ENCODE results near the gene DOCK3.

DOCK3 gene

DNA sequence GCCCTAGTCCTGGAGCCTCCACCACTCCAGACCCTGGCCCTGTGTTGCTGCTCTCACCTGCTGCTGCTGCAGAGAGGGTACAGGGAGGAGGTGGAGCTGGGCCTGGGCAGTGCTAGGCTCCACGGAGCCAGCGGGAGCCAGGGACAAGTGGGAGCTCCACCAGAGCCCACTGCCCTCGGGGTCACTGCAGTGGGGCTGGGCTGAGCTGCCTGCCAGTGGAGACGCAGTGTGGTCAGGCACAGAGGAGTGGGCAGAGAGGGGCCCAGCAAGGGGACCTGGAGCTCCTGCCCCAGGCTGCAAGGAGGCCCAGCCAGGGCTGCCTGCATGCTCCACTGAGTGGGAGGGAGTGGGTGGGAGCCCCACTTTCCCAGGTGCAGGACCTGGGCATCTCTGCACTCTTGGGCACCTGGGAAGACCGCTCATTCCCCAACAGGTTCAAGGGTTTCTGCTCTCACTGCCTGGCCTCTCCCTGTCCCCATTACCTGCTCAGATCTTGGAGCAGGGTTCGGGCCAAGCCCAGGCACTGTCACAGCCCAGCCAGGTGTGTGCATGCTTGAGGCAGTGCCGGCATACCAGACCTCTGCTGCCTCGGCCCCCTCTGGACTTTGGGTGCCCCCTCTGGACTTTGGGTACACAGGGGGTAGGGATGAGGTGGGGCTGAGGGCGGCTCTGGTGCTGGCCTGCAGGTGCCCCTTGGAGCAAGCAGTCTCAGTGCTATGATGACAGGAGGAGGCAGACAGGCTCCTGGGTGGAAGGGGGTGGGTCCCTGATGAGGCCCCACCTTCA is 308.0 kb downstream of the DOCK3 start:
- no peak for DNase-seq (ENCODE audit: low read depth)
- no peak overlapping the region for H3K4me3 ChIP-seq (ENCODE audit: low read length)

DNA sequence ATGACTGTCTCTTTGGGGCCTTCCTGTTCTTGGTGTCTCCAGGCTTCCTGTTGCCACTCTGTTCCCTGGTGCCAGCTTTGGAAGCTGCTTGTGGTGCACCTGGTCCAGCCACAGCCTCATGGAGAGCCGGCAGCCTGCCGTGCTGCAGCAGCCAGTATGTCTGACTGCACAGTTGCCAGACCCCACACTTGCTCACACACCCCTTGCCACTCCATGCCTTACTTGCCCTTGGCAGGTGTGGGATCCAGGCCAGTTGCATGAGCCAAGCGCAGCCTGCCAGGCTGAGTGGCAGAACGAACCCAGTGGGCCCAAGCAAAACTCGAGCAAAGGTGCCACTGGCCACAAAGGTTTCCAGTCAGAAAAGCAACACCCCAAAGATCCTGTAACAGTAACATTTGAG is 309.2 kb downstream of the DOCK3 start:
- DNase-seq (ENCODE audit: low read depth): no peak
- TF ChIP-seq, protein P1, sequence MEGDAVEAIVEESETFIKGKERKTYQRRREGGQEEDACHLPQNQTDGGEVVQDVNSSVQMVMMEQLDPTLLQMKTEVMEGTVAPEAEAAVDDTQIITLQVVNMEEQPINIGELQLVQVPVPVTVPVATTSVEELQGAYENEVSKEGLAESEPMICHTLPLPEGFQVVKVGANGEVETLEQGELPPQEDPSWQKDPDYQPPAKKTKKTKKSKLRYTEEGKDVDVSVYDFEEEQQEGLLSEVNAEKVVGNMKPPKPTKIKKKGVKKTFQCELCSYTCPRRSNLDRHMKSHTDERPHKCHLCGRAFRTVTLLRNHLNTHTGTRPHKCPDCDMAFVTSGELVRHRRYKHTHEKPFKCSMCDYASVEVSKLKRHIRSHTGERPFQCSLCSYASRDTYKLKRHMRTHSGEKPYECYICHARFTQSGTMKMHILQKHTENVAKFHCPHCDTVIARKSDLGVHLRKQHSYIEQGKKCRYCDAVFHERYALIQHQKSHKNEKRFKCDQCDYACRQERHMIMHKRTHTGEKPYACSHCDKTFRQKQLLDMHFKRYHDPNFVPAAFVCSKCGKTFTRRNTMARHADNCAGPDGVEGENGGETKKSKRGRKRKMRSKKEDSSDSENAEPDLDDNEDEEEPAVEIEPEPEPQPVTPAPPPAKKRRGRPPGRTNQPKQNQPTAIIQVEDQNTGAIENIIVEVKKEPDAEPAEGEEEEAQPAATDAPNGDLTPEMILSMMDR (conservative IDR thresholded peaks at IDR 0.05; ENCODE audit: low read depth, low read length): no peak
- H3K4me3 ChIP-seq (ENCODE audit: low read length): no peak overlapping the region

More for the DNA sequence above, 308.0 kb downstream of the DOCK3 start:
- TF ChIP-seq, protein P1 (conservative IDR thresholded peaks at IDR 0.05; ENCODE audit: low read depth, low read length): no peak

DNA sequence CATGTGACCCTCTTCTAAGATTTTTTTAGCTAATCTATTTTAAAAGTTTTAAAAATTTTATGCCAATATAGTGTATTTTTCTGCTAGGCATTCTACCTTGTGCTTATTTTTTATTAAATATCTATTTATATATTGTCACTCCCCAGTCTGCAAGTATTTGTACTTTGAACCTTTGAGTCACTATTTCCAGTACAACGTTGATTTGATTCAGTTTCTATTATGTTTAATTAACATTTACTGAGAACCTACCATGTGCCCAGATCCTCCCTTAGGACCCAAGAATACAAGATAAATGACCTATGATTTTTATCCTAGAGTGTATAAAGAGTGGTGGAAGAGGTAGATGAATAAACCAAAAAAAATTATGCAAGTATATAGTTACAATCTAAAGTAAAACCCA is 311.2 kb downstream of the DOCK3 start:
- TF ChIP-seq, protein P1 (conservative IDR thresholded peaks at IDR 0.05; ENCODE audit: low read depth, low read length): no peak
- DNase-seq (ENCODE audit: low read depth): no peak
- no peak overlapping the region for H3K4me3 ChIP-seq (ENCODE audit: low read length)

DNA sequence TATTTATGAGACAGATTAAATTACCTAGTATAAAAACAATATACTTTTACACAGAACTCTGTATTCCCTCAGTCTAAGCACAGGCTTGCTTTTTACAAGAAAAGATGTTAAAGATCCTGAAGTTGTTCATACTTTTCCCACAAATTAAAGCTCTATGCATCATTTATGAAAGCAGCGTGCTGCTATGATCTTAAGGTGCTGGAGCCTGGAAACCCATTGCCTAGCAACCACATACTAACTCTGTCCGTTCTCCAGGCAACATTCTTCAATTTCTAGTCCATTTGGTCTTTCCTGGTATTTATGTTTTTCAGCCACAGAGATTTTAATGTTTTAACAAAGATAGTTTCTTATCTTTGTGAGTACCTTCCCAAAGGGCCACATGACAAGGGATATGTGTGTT is 312.0 kb downstream of the DOCK3 start:
- no peak for DNase-seq (ENCODE audit: low read depth)
- TF ChIP-seq, protein P1 (conservative IDR thresholded peaks at IDR 0.05; ENCODE audit: low read depth, low read length): no peak
- H3K4me3 ChIP-seq (ENCODE audit: low read length): no peak overlapping the region

DNA sequence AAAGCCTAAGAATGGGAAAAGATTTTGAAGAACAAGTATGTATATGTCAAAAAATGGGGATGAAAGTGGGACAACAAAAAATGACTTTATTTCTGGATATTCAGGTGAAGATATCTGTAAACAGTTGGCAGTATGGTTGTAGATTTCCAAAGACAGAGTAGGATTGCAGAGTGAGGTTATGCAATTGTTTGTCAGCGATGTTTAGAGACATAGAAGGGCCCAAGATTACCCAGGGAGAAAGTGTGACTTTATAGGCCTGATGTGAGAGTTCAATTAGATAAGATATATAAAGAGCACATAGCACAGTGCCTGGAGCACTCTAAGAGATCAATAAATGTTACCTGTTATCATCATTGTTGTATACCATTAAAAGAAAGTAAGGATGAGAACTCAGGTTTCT is 319.8 kb downstream of the DOCK3 start:
- DNase-seq (ENCODE audit: low read depth): no peak
- TF ChIP-seq, protein P1 (conservative IDR thresholded peaks at IDR 0.05; ENCODE audit: low read depth, low read length): no peak
- H3K4me3 ChIP-seq (ENCODE audit: low read length): no peak overlapping the region

DNA sequence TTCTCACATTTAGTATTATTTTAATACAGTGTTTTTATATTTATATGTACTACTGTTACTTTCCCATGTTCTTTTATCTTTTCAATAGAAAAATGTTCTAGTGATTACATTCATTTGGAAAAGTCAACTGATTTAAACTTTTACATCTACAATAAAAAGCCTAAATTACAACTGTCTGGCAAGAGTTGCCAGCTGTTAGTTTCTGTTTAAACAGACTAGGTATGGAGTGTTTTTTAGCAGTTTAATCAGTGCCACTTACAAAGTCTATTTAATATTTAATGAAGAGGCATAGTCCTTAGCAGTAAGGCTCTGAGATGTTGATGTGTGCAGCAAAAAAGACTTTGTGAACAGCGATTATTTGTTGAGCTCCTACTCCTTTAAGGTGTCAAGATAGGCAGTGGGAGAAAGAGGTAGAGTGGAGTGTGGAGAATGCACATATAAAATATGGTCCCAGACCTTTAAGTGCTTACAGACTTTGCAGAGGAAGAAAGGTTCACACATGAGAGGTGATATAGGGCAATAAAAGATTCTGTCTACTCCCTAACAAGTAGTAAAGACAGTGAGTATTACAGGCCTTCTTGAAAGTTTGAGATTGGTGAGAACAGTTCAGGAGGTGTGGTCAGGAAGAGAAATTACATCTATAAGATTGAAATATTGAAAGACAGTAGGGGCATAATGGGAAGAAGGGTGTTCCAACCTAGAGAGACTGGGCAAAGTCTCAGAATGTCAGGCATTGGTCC is 320.5 kb downstream of the DOCK3 start:
- TF ChIP-seq, protein P1 (conservative IDR thresholded peaks at IDR 0.05; ENCODE audit: low read depth, low read length): no peak
- no peak overlapping the region for H3K4me3 ChIP-seq (ENCODE audit: low read length)

More for the DNA sequence above, 320.5 kb downstream of the DOCK3 start:
- DNase-seq (ENCODE audit: low read depth): no peak
